Hematopoietic multipotent progenitor cell (in vitro differentiated cells): Measurements from ENCODE around the gene CSMD2. TPM values are rescaled to one million over a fixed set of nuclear protein-coding genes. Genes with fewer than 3 reads are reported as not detected.

Experiments
- DNase-seq, 3 donors: peaks; one replicate each; pipeline ENCODE4 v3.0.0-alpha.2; 2011 to 2015; ENCODE audit warnings: low read depth in 2 of 3, low spot score in 2 of 3
- total RNA-seq: library from RNA; depleted of rRNA; stranded (reverse); fragments of >200 nt; gene quantifications from one replicate; pipeline ENCODE4 v1.2.3, GENCODE V29; 2012

The CSMD2 gene
- total RNA-seq, 1 donor = not detected

- DNase-seq = no peak
These were observed 374.5 kb downstream of the CSMD2 start for GRCh38 chr1:33790577-33790976.

DNA sequence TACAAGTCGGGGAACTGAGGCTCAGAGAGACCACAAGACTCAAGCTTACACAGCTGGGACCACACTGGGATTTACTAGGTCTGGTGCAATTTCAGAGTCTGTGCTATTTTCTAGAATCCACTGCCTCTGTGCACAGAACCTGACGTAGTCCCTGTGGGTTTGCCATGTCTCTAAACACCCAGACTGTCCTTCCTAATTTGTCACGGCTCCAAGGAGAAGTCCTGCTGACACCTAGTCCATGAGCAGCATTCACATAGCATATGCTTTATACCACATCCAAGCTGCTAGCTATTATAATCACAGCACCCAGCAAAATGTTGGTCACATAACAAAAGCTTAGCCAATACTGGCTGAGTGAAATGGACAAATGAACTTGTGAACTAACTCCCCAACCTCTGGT lies 380.2 kb downstream of the CSMD2 start:
- DNase-seq = no peak

DNA sequence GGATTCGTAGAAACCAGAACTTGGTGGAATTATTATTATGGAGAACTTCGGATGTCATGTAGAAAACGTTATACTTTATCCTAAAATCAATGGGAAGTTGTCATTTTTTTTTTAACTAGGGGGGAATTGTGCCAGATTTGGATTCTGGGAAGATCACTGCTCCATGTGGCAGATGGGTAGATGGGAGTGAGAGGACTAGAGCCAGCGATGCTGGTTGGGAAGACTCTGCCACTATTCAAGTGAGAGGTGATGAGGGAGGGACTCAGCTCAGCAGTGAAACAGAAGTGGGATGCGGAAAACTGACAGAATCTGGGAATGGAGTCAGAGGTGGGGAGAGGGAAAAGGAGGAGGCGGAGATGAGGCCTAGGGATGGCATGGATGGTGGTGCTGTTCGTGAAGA lies 382.3 kb downstream of the CSMD2 start:
- DNase-seq = no peak

DNA sequence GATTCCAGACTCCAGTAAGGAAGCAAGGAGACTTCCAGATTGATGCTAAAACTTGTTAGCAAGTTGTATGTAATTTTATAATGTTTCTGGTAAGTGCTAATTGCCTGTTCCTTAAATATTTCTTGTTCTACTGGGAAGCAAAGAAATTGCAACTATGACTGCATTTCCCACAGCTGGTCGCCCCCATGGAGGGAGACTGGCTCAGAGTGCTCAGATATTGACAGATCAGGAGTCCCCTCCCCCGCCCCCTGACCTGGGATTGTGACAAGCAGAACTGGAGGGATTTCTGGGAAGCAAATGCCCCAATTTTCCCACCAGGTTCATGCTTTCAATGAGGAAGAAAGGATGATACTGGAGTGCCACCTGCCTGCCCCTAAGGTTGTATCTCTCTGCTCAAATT lies 383.4 kb downstream of the CSMD2 start:
- no peak for DNase-seq

GRCh38 chr1:33777337-33777736 lies 387.7 kb downstream of the CSMD2 start:
- DNase-seq = no peak

DNA sequence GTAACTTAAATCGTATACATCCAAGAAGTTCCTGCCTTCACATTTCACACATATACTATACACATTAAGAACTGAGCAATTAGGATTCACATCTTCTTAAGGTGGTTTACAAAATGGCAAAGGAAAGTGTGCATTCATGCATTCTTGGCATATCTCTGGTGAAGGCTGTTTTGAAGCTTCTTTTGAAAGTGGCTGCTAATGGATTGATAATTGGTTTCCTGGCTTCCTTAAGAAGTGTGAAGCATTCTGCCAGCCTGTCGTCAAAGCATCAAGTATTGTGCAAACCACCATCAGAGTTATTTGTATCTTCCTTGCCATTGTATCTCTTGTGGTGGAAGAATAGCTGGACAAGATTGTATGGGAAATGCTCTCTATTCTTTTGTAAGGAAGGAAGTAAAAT lies 396.2 kb downstream of the CSMD2 start:
- DNase-seq = no peak

DNA sequence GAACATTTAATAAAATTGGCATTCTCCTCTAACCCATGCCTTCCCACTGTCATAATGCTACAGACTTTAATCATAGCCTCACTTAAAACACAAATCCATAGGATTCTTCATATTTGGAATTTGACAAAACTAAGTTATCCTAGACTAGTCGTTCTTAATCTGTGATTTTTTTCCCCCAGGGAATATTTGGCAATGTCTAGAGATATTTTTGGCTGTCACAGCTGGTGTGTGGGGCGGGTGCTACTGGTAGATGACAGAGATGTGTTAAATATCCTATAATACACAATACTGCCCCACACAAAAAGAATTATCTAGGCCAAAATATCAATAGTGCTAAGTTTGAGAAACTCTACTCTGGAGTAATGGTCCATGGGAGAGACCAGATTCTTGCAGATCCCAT lies 396.9 kb downstream of the CSMD2 start:
- no peak for DNase-seq

DNA sequence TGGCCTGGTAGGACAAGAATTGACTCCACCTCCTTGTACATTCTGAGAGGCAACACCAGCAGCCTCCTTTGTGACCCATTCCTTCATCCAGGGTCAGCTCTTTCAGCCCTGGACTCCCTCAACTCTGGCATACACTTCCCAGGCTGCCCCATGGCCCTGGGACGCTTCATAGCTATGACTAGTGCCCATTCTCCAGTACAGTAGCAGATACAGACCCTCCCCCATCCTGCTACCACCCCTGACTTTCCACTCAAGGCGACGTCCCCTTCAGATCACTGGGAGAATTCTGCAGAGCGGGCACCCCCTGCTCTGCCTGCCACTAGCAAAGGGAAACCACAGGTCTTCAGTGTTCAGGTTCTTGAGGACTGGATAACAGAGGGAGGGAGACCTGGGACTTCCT lies 400.9 kb downstream of the CSMD2 start:
- no peak for DNase-seq

- no peak for DNase-seq
These were observed 401.6 kb downstream of the CSMD2 start for GRCh38 chr1:33763406-33763805.

DNA sequence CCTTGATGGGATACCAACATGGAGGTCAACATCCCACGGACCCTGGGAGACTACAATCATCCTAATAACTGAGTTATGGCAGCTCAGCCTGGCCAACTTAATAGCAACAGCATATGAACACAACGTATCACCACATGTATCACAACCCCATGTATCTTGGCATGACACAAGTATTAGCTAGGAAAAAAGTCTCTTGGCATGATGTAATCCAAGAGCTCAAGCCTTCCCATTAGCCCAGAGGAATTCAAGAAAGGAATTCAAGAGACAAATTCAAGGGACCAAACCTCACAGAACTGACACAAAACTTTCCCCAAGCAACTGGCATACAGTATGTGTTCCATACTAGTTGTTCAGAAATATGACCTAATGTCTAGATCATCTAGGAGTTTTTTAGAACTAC lies 402.1 kb downstream of the CSMD2 start:
- no peak for DNase-seq

- DNase-seq = no peak
These were observed 402.8 kb downstream of the CSMD2 start for GRCh38 chr1:33762109-33762830.

- DNase-seq = no peak
These were observed 406.3 kb downstream of the CSMD2 start for GRCh38 chr1:33758698-33759097.

- no peak for DNase-seq
These were observed 411.8 kb downstream of the CSMD2 start for GRCh38 chr1:33753087-33753856.

DNA sequence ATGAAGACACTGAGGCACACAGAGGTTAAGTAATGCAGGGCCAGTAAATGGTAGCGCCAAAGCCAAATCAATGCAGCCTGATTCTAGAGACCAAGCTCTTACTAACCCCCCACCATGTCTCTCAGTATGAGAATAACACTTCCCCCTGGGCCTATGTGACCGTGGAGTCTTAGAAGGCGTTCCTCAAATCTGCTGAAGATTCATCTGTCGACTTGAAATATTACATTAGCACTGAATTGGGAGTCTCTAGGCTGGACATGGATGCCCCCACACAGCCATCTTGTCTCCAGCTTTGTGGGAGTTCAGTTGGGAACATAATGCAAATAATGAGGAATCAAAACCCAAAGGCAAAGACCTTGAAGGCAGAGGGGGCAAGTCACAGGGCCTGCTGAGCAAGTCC lies 419.1 kb downstream of the CSMD2 start:
- no peak for DNase-seq

GRCh38 chr1:33743221-33743998 lies 421.6 kb downstream of the CSMD2 start:
- DNase-seq = no peak

DNA sequence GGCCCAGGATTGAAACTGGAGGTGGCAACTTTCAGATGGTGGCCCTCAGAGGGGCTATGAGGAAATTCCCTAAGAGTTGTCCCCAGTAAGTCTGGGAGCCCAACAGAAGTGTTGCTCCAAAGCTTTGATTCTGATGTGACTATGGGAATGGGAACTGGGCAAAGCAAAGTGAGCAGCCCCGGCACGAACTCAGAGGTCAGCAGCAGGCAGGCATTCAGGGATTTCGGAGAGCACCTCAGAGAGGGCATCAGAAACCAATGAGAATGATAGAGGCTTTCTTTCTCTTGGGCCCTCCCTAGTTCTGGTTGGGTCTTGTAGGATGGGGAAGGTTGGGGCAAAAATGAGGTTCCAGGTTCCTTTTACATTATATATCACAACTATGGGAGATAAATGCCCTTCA lies 422.4 kb downstream of the CSMD2 start:
- no peak for DNase-seq

DNA sequence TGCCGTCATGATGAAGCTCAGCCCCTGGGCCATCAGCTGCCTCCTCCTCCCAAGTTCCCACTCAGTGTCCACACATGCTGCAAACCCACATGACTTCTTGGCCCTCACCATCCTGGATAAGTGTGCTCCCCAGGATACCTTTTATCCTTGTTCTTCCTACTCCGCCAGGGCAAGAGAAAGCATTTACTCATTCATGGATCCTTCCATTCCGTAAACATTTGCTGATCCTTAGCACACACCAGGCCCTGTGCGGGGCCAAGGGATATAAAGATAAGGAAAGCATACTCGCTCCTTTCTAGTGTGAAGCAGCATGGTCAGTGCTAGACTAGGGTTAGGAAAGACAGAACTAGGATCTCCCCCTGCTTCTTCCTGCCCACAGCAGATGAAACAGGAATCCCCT lies 423.3 kb downstream of the CSMD2 start:
- no peak for DNase-seq

- DNase-seq = no peak
These were observed 424.8 kb downstream of the CSMD2 start for GRCh38 chr1:33740040-33740744.

DNA sequence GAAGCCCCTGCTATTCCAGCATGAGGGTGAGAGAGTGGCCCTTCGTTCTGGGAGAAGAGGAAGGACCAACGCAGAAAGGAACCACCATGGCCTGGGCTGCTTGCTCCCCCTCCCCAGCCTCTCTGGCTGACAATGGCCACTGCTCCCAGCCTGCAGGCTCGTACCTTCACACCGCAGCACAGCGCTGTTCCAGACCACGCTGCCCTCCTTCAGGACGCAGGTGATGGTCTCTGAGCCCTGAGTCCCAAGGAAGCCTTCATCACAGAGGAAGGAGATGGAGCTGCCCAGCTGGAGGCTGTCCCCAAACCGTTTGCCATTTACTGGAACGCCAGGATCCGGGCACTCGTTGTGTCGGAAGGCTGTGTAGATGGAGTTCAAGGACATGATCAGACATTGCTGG lies 426.1 kb downstream of the CSMD2 start:
- DNase-seq = no peak

DNA sequence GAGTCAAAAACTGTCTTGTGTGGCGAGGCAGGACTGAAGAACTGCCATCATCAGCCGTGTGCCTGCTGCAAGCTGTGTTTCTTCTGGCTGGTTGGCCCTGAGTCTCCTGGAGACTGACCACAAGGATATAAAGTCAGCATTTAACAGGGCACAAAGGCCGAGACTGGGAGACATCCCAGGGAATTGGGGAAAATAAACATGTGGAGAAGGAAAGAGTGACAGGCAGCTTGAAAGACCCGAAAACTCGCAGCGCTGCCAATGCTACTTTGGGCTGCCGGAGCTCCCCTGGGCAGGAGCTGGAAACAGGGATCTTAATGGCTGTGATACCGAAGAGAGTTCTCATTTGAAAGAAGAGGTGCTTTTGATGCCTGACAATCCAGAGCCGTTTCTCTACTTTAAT lies 426.5 kb downstream of the CSMD2 start:
- no peak for DNase-seq

DNA sequence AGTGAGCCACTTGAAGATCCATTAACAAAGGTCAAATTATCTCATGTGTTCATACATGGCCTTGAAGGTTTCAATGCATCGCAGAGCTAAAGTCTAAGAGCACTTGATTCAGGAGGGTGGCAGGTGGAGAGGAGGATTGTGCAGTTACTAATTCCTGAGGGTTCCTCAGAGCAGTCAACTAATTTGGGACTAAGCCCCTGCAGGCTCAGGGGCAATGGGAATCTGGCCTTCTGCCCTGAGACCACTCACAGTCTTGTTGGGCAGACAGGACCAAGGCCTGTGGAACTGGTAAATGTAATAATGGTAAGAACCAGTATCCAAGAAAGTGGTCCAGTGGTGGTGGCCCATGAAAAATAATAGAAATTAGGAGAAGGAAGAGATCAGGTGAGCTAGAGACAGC lies 428.5 kb downstream of the CSMD2 start:
- no peak for DNase-seq
